SK-N-MC (cell line): ENCODE data around the gene RAC3.

ENCODE experiments used
- EZH2 ChIP-seq: fragments of 200-600 bp; sonication (generic); IDR thresholded peaks from one replicate; pipeline ENCODE4 v1.6.1; 2017; ENCODE audit warnings: antibody characterized with exemption
- FOXP2 ChIP-seq: optimal IDR thresholded peaks from 2 replicates; pipeline ENCODE3; 2011; ENCODE audit warnings: mild to moderate bottlenecking, moderate library complexity; ENCODE audit not compliant: insufficient read depth; ENCODE audit errors: extremely low read length, control extremely low read depth
- POLR2AphosphoS5 ChIP-seq: IDR thresholded peaks from 2 replicates; pipeline ENCODE4 v1.6.1; 2012; ENCODE audit warnings: mild to moderate bottlenecking, low read depth, low read length, borderline replicate concordance

DNA sequence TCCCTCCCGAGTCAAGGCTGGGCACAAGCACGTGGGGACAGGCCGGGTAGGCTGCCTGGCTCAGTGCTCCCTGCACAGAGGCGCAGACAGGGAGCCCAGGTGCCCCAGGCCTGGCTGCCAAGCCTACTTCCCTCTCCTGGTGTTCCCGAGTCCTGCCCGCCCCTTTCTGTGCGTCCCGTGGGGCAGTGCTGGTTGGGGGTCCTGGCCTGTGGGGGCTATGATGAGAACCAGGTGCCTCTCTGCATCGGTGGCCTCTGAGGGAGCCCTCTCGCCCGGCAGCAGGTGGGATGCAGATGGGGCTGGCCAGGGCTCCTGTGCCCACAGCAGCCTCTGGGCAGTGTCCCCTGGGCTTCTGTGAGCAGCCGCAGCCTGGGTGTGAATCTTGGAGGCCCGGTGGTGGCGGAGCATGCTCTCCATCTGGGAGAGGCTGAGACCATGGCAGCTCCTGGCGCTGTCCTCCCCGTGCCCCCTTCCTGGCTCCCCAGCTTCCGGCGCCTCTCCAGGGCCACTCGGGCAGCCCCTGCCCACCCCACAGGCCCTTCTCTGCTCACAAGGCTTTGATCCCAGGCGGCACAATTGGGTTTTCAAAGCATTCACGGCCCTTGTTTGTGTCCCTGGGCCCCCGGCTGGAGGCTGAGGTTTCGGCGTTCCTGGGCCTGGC lies 16.0 kb upstream of the RAC3 start:
- TF ChIP-seq EZH2 = no peak
- TF ChIP-seq POLR2AphosphoS5 = no peak
- TF ChIP-seq FOXP2 = no peak
